ENCODE results near the gene CBARP.
"Not testable (repeated sequence)": the region's sequence is repeated elsewhere in the genome, so short reads cannot be mapped to it uniquely, and the experiment has no call there.

Gene CBARP

DNA sequence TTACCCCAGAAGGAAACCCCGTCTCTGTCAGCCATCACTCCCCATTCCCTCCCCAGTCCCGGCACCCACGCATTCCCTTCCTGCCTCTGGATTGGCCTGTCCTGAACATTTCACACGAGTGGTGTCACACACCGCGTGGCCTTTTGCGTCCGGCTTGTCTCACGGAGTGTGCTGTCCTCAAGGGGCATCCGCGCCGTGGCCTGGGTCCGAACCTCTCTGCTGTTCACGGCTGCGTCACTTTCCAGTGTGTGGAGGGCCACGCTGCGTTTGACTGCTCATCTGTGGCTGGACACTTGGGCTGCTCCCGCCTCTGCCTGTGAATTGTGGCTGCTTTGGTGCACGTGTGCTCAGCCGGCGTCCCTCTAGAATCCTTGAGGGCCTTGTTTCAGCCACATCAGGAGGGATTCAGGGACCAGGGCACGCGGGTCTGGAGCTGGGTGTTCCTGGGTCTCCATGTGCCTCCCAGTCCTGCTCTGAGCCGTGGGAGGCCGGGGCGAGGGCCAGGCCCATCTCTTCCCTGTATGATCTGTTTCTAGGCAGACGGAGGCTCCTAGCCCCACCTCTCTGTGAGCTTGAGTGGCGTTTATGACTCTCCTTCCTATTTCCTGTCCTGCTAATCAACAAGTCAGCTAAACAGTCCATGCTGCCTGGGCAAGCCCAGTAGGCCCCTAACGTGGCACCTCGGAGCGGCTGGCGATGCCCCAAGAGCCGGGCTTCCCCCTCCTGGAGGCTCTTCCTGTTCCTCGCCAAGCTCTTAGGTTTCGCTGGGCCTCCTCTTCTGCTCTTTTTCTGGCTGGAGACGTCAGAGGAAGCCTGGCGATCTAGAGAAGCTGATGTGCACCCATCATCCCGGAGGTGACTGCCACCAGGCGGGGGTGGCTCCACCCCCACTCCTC is 24.2 kb downstream of the CBARP start:
- DNase-seq, result peak; percentile 88 to 90

DNA sequence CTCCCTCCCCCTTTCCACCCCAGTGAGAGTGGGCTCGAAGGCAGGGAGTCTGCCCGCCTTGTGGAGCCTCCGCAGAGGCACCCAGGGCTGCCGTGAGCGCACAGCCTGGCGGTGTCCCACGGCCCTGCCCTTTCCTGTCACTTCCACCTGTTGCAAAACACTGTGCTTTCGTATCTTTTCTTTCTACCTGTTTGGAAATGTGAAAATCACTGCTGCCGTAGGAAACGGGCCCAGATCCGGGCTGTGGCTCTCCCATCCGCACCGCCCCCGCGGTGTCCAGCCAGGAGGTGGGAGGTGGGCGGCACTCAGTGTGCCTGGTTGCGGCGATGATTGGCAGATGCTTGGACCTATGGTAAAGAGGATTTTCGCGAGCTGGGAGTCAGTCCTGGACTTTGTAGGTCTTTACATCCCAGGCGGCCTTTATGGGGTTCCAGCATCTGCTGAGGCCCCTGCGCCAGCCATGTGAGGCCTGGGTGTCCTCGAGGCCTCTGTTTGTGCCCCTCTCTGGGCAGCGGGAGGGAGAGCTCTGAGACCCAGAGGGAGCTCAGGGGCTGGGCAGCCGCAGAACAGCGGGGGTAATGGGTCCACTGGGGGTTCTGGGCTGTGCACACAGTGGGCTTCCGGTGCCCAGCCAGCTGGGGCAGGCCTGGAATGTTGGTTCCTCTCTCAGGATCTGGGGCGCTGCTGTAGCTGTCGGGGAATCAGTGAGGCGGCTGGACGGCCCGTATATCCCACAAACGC is 26.1 kb downstream of the CBARP start:
- DNase-seq, result peak in 1 of 2 donors; percentile 22

DNA sequence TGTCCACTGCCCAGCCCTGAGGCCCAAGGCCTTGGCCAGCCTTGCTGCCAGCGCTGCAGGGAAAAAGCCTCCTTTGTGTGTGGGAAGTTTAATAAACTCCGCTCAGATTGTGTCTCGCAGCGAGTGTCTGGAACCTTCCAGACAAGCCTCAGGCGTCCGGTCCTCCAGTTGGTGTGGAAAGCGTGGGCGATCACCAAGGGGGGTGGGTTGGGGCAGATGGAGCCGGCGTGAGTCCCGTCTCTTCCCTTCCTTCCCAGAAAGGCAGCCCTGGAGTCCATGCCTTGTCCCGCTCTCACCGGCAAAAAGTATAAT is 27.6 kb downstream of the CBARP start:
- no peak for DNase-seq

DNA sequence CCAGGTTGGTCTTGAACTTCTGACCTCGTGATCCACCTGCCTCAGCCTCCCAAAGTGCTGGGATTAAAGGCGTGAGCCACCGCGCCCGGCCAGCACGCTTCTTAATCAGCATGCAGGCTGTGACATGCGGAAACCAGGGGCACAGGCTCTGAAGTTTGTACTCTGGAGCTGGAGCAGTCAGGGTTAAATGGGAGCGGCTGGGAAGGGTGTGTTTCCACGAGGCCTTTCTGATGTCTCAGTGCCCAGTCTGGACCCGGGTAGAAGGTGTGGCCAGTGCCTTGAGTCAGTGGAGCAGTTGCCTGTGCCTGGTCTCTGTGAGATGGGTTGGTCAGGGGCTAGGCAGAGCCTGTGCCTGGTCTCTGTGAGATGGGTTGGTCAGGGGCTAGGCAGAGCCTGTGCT is 29.0 kb downstream of the CBARP start:
- DNase-seq, result not testable (repeated sequence)

DNA sequence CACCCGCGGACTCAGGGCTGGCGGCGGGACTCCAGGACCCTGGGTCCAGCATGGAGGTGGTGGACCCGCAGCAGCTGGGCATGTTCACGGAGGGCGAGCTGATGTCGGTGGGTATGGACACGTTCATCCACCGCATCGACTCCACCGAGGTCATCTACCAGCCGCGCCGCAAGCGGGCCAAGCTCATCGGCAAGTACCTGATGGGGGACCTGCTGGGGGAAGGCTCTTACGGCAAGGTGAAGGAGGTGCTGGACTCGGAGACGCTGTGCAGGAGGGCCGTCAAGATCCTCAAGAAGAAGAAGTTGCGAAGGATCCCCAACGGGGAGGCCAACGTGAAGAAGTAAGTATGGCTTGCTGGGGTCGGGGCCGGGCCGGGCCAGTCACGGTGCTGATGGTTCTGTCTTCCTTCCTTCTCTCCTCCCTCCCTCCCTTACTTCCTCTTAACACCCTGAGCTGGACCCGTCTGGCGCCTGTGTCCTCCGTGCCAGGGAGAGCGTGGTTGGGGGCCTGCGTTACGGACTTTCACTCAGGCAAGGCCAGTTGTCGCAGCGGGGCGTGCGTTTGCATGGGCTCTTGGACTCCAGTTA is 30.8 kb downstream of the CBARP start:
- DNase-seq, result peak; percentile 17 to 42

DNA sequence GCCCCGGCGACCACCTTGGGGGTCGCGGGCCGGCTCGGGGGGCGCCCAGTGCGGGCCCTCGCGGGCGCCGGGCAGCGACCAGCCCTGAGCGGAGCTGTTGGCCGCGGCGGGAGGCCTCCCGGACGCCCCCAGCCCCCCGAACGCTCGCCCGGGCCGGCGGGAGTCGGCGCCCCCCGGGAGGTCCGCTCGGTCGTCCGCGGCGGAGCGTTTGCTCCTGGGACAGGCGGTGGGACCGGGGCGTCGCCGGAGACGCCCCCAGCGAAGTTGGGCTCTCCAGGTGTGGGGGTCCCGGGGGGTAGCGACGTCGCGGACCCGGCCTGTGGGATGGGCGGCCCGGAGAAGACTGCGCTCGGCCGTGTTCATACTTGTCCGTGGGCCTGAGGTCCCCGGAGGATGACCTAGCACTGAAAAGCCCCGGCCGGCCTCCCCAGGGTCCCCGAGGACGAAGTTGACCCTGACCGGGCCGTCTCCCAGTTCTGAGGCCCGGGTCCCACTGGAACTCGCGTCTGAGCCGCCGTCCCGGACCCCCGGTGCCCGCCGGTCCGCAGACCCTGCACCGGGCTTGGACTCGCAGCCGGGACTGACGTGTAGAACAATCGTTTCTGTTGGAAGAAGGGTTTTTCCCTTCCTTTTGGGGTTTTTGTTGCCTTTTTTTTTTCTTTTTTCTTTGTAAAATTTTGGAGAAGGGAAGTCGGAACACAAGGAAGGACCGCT is 31.5 kb downstream of the CBARP start:
- no peak for DNase-seq

DNA sequence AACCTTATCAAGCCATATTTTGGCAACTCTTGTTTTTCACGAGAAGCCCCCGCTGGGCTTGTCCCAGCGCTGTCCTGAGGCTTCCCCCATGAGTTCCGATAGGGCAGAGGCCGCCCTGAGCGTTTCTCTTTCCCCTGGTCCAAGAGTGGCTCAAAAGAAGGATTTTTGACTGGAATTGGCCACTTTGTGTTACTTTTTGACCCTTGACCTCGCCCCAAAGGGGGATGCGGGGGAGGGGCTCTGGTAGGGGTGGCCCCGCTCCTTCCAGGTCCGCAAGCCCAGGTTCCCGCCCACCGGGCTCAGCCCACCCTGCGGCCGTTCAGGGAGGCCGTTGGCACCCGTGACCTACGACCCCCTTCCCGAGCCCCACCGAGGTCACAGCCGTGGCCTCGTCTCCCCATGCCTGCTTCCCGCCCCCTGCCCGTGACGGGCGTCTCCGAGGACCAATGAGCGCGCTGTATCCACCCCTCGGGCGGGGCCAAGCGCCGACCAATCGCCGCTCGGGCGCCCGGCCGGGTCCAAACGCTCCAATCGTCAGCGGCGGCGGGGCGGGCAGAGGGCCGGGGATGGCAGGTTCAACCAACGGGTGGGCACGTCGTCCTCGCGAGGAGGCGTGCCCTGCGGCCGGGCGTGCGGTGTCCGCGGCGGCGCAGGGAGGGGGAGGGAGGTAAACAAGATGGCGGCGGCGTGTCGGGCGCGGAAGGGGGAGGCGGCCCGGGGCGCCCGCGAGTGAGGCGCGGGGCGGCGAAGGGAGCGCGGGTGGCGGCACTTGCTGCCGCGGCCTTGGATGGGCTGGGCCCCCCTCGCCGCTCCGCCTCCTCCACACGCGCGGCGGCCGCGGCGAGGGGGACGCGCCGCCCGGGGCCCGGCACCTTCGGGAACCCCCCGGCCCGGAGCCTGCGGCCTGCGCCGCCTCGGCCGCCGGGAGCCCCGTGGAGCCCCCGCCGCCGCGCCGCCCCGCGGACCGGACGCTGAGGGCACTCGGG is 32.4 kb downstream of the CBARP start, which contains the start of gene STK11:
TSS of gene STK11 (plus strand) at position 665 of the 986 bp plus-strand sequence. CDS start 1,136 bp downstream, outside the sequence.
- peak; percentile 98 to 99 for DNase-seq

DNA sequence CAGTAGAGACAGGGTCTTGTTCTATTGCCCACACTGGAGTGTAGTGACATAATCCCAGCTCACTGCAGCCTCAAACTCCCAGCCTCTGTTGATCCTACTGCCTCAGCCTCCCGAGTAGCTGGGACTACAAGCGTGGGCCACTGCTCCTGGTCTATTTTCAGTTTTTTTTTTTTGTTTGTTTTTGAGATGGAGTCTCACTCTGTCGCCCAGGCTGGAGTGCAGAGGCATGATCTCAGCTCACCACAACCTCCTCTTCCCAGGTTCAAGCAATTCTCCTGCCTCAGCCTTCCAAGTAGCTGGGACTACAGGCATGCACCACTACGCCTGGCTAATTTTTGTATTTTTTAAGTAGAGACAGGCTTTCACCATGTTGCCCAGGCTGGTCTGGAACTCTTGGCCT is 37.2 kb downstream of the CBARP start:
- not testable (repeated sequence) for DNase-seq

DNA sequence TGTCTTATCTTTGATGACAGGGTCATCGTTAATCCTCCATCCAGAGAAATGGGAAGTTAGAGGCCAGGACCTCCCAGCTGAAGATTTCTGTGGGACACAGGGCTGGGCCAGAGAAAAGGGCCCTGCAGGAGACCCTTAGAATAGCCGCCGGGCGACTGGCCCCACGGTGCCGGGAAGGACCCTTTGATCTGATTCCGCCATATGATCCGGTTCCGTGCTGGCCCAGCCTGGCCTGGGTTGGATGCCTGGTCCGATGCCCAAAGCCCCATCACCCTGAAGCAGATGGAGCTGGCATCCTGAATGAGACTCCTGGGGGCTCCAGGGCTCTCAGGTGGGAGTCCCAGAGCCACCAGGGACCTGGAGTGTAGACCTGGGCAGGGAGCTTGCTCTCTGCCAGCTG is 38.3 kb downstream of the CBARP start:
- DNase-seq, result no peak

DNA sequence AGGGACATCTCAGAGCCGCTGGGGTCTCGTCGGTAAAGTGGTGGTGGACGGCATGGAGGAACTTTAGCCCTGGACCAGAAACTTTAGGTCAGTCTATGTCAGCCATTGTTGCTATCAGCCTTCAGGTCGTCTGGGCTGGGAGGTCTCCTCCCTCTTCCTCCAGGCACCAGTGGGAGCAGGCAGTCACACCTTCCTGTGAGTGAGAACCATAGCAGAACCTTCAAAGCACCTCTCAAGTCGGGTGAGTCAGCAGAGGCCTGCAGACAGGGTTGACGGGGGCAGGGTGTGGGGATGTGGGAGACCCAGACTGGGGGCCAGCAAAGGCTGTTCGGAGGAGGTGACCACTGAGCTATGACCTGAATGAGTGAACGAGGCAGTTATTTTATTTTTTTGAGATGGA is 48.4 kb downstream of the CBARP start:
- no peak for DNase-seq

DNA sequence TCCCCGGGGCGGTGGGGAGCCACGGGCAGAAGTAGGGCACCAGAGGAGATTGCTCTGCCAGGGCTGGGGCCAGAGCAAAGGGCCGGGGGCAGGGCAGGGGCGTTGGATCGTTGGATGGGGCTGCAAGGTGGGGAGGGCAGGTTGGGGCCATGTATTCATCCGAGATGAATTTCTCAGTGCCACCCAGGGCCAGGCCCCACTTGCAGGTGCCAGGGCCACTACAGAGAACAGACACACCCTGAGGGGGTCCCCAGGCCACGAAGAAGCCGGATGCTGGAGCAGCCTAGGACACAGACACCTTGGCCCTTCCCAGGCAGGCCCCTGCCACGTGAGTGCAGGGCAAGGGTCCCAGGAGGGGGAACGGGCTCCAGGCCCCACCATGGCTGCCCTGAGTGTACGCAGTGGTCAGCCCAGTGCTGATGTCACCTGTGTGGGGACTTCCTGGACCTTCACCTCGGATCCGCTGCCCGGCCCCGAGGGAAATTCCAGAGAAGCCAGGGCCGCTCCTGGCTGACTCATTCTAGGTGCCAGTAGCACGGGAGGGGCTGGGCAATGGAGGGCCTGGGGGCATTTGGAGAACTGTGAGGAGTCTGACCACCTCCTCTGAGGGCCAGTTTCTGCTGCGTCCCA is 54.1 kb downstream of the CBARP start:
- DNase-seq, result no peak

DNA sequence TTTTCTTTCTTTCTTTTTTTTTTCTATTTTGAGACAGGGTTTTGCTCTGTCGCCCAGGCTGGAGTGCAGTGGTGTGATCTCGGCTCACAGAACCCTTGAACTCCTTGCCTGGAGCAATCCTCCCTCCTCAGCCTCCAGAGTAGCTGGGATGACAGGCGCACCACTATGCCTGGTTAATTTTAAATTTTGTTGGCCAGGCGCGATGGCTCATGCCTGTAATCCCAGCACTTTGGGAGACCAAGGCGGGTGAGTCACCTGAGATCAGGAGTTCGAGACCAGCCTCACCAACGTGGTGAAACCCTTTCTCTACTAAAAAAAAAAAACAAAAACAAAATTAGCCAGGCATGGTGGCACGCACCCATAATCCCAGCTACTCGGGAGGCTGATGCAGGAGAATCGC is 55.1 kb downstream of the CBARP start:
- no peak for DNase-seq

DNA sequence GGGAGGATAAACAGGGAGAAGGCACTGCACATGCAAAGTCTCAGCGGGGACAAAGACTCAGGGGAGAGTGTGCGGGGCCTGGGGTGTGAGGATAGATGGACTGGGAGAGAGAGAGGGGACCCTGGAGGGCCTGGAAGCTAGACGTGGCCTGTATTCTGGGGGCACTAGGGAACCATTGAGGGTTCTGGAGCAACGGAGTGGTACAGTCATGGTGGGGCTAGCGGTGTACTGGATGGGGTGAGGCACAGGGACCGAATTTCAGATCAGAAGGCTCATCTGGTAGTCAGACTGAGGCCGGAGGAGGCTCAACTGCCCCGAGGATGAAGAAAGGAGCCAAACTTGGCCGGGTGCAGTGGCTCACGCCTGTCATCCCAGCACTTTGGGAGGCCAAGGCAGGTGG is 55.7 kb downstream of the CBARP start:
- DNase-seq, result no peak

DNA sequence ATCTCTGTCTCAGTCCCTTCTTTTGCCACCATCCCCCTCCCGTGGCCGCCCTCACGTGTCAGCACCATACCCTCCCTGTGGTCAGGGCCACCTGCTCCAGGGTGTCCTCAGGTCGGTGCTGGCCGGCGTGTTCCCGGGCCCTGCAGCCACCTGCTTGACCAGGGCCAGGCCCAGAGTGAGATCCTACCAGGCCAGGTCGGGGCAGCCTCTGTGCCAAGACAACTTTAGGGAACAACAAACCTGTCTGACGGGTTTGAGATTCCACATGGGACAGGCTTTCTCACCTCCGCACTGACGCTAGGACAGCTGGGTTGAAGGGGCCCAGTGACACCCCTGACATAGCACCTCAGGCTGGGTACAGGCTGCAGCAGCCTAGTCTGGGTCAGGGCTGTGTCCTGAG is 56.2 kb downstream of the CBARP start:
- no peak for DNase-seq
